ENCODE data around the gene NR2C2.

The NR2C2 gene

GRCh38 chr3:15065550-15066007 is 118.2 kb downstream of the NR2C2 start:
- no peak for FAIRE-seq

- FAIRE-seq = no peak
These were observed 119.1 kb downstream of the NR2C2 start for GRCh38 chr3:15066467-15066866.

- FAIRE-seq = no peak
These were observed 122.1 kb downstream of the NR2C2 start for GRCh38 chr3:15069441-15069840.

- FAIRE-seq = no peak
These were observed 124.3 kb downstream of the NR2C2 start for GRCh38 chr3:15071699-15072098.

- FAIRE-seq = no peak
These were observed 127.1 kb downstream of the NR2C2 start for GRCh38 chr3:15074500-15074899.

GRCh38 chr3:15079091-15079490 is 131.7 kb downstream of the NR2C2 start:
- FAIRE-seq = no peak

GRCh38 chr3:15081960-15082664 is 134.7 kb downstream of the NR2C2 start:
- FAIRE-seq = no peak

- no peak for FAIRE-seq
These were observed 135.9 kb downstream of the NR2C2 start for GRCh38 chr3:15083252-15083651.

- no peak for FAIRE-seq
These were observed 138.9 kb downstream of the NR2C2 start for GRCh38 chr3:15086263-15086662.

- FAIRE-seq = no peak
These were observed 139.3 kb downstream of the NR2C2 start for GRCh38 chr3:15086699-15087098.

- FAIRE-seq = no peak
These were observed 141.8 kb downstream of the NR2C2 start for GRCh38 chr3:15089201-15089600.

GRCh38 chr3:15091575-15091974 is 144.2 kb downstream of the NR2C2 start:
- no peak for FAIRE-seq

- FAIRE-seq = no peak
These were observed 145.3 kb downstream of the NR2C2 start for GRCh38 chr3:15092686-15093085.

- FAIRE-seq = no peak
These were observed 146.9 kb downstream of the NR2C2 start for GRCh38 chr3:15094187-15094875.

GRCh38 chr3:15096046-15096445 is 148.7 kb downstream of the NR2C2 start:
- FAIRE-seq = no peak

- no peak for FAIRE-seq
These were observed 150.5 kb downstream of the NR2C2 start for GRCh38 chr3:15097891-15098290.

Data from TTC549 (cell line).